OCI-LY3 (cell line): ENCODE results near the gene ADCY6.

Experiments
- CTCF ChIP-seq: fragments of 200-600, 300-600 bp; sonication (generic); IDR thresholded peaks from 2 replicates; pipeline ENCODE4 v1.5.1; 2014; ENCODE audit warnings: antibody characterized with exemption, low read length, low read depth
- EZH2phosphoT487 ChIP-seq: fragments of 200-600 bp; shearing (Covaris generic); IDR thresholded peaks from 2 replicates; pipeline ENCODE4 v1.6.1; 2018; ENCODE audit warnings: antibody characterized with exemption, mixed run types, low read depth

- TF ChIP-seq CTCF (no peak), EZH2phosphoT487 (no peak)
Measured at GRCh38 chr12:48788524-48788853, 400 bp downstream of the ADCY6 start.
